Endothelial cell of hepatic sinusoid (primary cell): Measurements from ENCODE around the gene ELOVL7.

Experiments
- in situ Hi-C: cut with HindIII; loops from 2 replicates; pipeline ENCODE4 v1.10.0; 2017; ENCODE audit warnings: low sequenced_read_pairs

ELOVL7 gene

GRCh38 chr5:60833520-60833919 is 10.5 kb downstream of the ELOVL7 start:
- in situ Hi-C loops: no loop called here

GRCh38 chr5:60830581-60831127 is 13.4 kb downstream of the ELOVL7 start:
- in situ Hi-C loops: no loop called here

GRCh38 chr5:60829490-60830266 is 14.4 kb downstream of the ELOVL7 start:
- in situ Hi-C loops: no loop called here

GRCh38 chr5:60827201-60827600 is 16.9 kb downstream of the ELOVL7 start:
- in situ Hi-C loops: no loop called here

GRCh38 chr5:60826653-60827052 is 17.4 kb downstream of the ELOVL7 start:
- in situ Hi-C loops: no loop called here

- in situ Hi-C loops: no loop called here
Measured at GRCh38 chr5:60823574-60823973, 20.5 kb downstream of the ELOVL7 start.

- in situ Hi-C loops: no loop called here
Measured at GRCh38 chr5:60822285-60822556, 21.8 kb downstream of the ELOVL7 start.

GRCh38 chr5:60821488-60822284 is 22.4 kb downstream of the ELOVL7 start:
- in situ Hi-C loops: no loop called here

- in situ Hi-C loops: no loop called here
Measured at GRCh38 chr5:60820593-60821487, 23.2 kb downstream of the ELOVL7 start.

GRCh38 chr5:60816138-60816537 is 27.9 kb downstream of the ELOVL7 start:
- in situ Hi-C loops: loop anchor here (5.0 kb wide), 1 partner anchor 36 kb away; no protein-coding TSS in a partner anchor

- in situ Hi-C loops: no loop called here
Measured at GRCh38 chr5:60814498-60814897, 29.6 kb downstream of the ELOVL7 start.

- in situ Hi-C loops: no loop called here
Measured at GRCh38 chr5:60812426-60812825, 31.6 kb downstream of the ELOVL7 start.

GRCh38 chr5:60811105-60811504 is 33.0 kb downstream of the ELOVL7 start:
- in situ Hi-C loops: no loop called here

GRCh38 chr5:60810438-60811085 is 33.5 kb downstream of the ELOVL7 start:
- in situ Hi-C loops: no loop called here

GRCh38 chr5:60809891-60810425 is 34.1 kb downstream of the ELOVL7 start:
- in situ Hi-C loops: no loop called here

GRCh38 chr5:60806591-60807243 is 37.4 kb downstream of the ELOVL7 start:
- in situ Hi-C loops: no loop called here

GRCh38 chr5:60805463-60805862 is 38.6 kb downstream of the ELOVL7 start:
- in situ Hi-C loops: no loop called here

GRCh38 chr5:60803712-60804111 is 40.4 kb downstream of the ELOVL7 start:
- in situ Hi-C loops: no loop called here

- in situ Hi-C loops: no loop called here
Measured at GRCh38 chr5:60802986-60803385, 41.1 kb downstream of the ELOVL7 start.

- in situ Hi-C loops: no loop called here
Measured at GRCh38 chr5:60802226-60802625, 41.8 kb downstream of the ELOVL7 start.
